HepG2 (cell line): ENCODE results near the gene SMAD3. TPM values are rescaled to one million over a fixed set of nuclear protein-coding genes. Genes with fewer than 3 reads are reported as not detected.

Source experiments
- ATAC-seq: fragments of 200-7000 bp; cut with Tn5 transposase; 3 replicates; pipeline ENCODE4 v1.9.1; 2020; ENCODE audit warnings: mild to moderate bottlenecking, moderate library complexity
- BruUV-seq: library from RNA; stranded (reverse); fragments of 400-500 nt; replicated peaks from 2 replicates; lab custom pipeline; 2021; lab: Mats Ljungman, UMichigan
- CTCF ChIA-PET: fragments of 300-600 bp; formaldehyde crosslinking; extraction: SDS; loops from one replicate; lab custom pipeline; 2021; ENCODE audit warnings: low total read pairs, inconsistent platforms, low intra/inter-chr PET ratio; lab: Yijun Ruan, JAX
- POLR2A ChIA-PET: fragments of 350-600 bp; sonication (Branson Sonifier 250); formaldehyde crosslinking; loops from one replicate; lab custom pipeline; 2020; ENCODE audit warnings: antibody characterized with exemption, inconsistent platforms; lab: Yijun Ruan, JAX
- DNase-seq: peaks from one replicate; pipeline ENCODE4 v3.0.0-alpha.2; 2015; ENCODE audit warnings: low spot score
- FAIRE-seq: peaks from 3 replicates; lab custom pipeline; 2011; peaks lifted over from hg19 to GRCh38; lab: Jason Lieb, UNC
- H2AFZ ChIP-seq: one replicate; pipeline ENCODE4 v1.6.1; 2011; ENCODE audit warnings: low read length, inconsistent platforms
- H3K27ac ChIP-seq: fragments of 300-600 bp; 3 replicates; pipeline ENCODE4 v1.8.0; 2011; ENCODE audit warnings: mixed run types, mild to moderate bottlenecking, mixed read lengths, low read length, inconsistent platforms; ENCODE audit not compliant: insufficient read depth; ENCODE audit errors: extremely low read length
- H3K27me3 ChIP-seq, 2 experiments: fragments of 200-600 bp in 1 of 2; 2 replicates in 1 of 2; 3 replicates in 1 of 2; pipeline versions ENCODE4 v1.6.0 to v1.8.0; 2011; ENCODE audit warnings: low read length in 2 of 2, mild to moderate bottlenecking in 2 of 2, moderate library complexity in 2 of 2, inconsistent platforms in 1 of 2; ENCODE audit not compliant: insufficient read depth in 2 of 2, control insufficient read depth in 1 of 2
- H3K36me3 ChIP-seq, 2 experiments: fragments of 200-600 bp in 1 of 2; replicated peaks in 1 of 2; 2 replicates in 1 of 2; 3 replicates in 1 of 2; pipeline versions ENCODE4 v1.5.1 to v1.8.0; 2011; ENCODE audit warnings: low read length in 2 of 2, inconsistent platforms in 1 of 2; ENCODE audit not compliant: insufficient read depth in 2 of 2, control insufficient read depth in 1 of 2
- H3K4me1 ChIP-seq: 2 replicates; pipeline ENCODE4 v1.5.1; 2012; ENCODE audit warnings: low read length, inconsistent platforms; ENCODE audit not compliant: insufficient read depth
- H3K4me2 ChIP-seq: 2 replicates; pipeline ENCODE4 v1.6.0; 2011; ENCODE audit warnings: low read depth, low read length, inconsistent platforms
- H3K4me3 ChIP-seq, 3 experiments: fragments of 200-600 bp in 1 of 3; sonication (generic), shearing (Covaris generic) in 1 of 3; replicated peaks in 1 of 3; 2 replicates each; pipeline ENCODE4 v1.5.1; 2011 to 2016; ENCODE audit warnings: low read length in 3 of 3, inconsistent platforms in 2 of 3, low read depth in 2 of 3, mild to moderate bottlenecking in 2 of 3, control low read depth in 1 of 3, mixed read lengths in 1 of 3; ENCODE audit not compliant: insufficient read depth in 1 of 3
- H3K79me2 ChIP-seq: one replicate; pipeline ENCODE4 v1.6.1; 2011; ENCODE audit warnings: low read length, inconsistent platforms; ENCODE audit not compliant: insufficient read depth
- H3K9ac ChIP-seq: 2 replicates; pipeline ENCODE4 v1.6.0; 2011; ENCODE audit warnings: mild to moderate bottlenecking, low read depth, low read length, inconsistent platforms; ENCODE audit not compliant: insufficient read depth
- H3K9me3 ChIP-seq: 2 replicates; pipeline ENCODE4 v1.5.1; 2012; ENCODE audit warnings: mild to moderate bottlenecking, low read length
- H4K20me1 ChIP-seq: 2 replicates; pipeline ENCODE4 v1.6.0; 2011; ENCODE audit warnings: inconsistent platforms, mild to moderate bottlenecking, low read length, moderate library complexity; ENCODE audit not compliant: insufficient read depth
- NR2C2 ChIP-seq: sonication (generic); formaldehyde crosslinking; IDR thresholded peaks from 2 replicates; pipeline ENCODE4 v1.4.0; 2020; ENCODE audit warnings: missing genetic modification reagents, mild to moderate bottlenecking, moderate library complexity, borderline replicate concordance
- NR2F6 ChIP-seq, 2 experiments: IDR thresholded peaks; 2 replicates each; pipeline ENCODE4 v1.6.1; 2016; ENCODE audit warnings: antibody characterized with exemption in 1 of 2, mild to moderate bottlenecking in 1 of 2
- ZBTB33 ChIP-seq: sonication (generic); formaldehyde crosslinking; IDR thresholded peaks from 2 replicates; pipeline ENCODE4 v1.4.0; 2020; ENCODE audit warnings: missing genetic modification reagents
- ZNF12 ChIP-seq: sonication (generic); formaldehyde crosslinking; IDR thresholded peaks from 2 replicates; pipeline ENCODE4 v1.5.0; 2020; ENCODE audit warnings: missing genetic modification reagents
- ZNF205 ChIP-seq: IDR thresholded peaks from 2 replicates; pipeline ENCODE4 v1.6.1; 2018; ENCODE audit warnings: missing biosample characterization, missing genetic modification reagents
- ZNF260 ChIP-seq: sonication (generic); formaldehyde crosslinking; IDR thresholded peaks from 2 replicates; pipeline ENCODE4 v1.4.0; 2020; ENCODE audit warnings: missing genetic modification reagents, low read depth, mild to moderate bottlenecking, borderline replicate concordance
- WGBS: methylation state at CpG from one replicate; pipeline ENCODE4 v1.1.6; 2017; ENCODE audit warnings: low lambda C conversion rate; 5-methylcytosine and 5-hydroxymethylcytosine counted together
- in situ Hi-C: cut with HindIII; loops from 2 replicates; pipeline ENCODE4 v1.10.0; 2017; ENCODE audit warnings: low pct_unique_long_range_greater_than_20kb; ENCODE audit not compliant: extremely low pct_ligation_motif_present
- intact Hi-C: fragments of 100-400 bp; cut with micrococcal nuclease; formaldehyde crosslinking; loops from one replicate; pipeline ENCODE4 v1.10.0; 2022; ENCODE audit not compliant: unreplicated experiment
- polyA plus RNA-seq, 8 experiments: library from polyadenylated mRNA; depleted of rRNA in 3 of 8; stranded (reverse) in 7 of 8; unstranded in 1 of 8; fragments of >200 nt; fragmentation: Illumina TruSeq in 4 of 8; extraction: Trizol in 4 of 8; gene quantifications; 2 replicates each; pipeline versions ENCODE4 v1.2.1 to v1.2.3, GENCODE V29; 2011 to 2016; ENCODE audit warnings: low read depth in 4 of 8, missing spikeins in 1 of 8, mixed read lengths in 1 of 8; ENCODE audit not compliant: insufficient read depth in 1 of 8
- total RNA-seq, 5 experiments: library from RNA; depleted of rRNA; stranded (reverse); fragments of >200 nt; fragmentation: Illumina TruSeq; extraction: Trizol; gene quantifications; 2 replicates each; pipeline ENCODE4 v1.2.3, GENCODE V29; 2016; ENCODE audit warnings: low read depth in 1 of 5

SMAD3 gene
- total and polyA plus RNA-seq, 2 of the 13 experiments (the other 11 are each of a cell fraction or from before 2014, with no cell fraction given): 8.6 to 56.3 TPM

GRCh38 chr15:67070150-67070549, 4.7 kb downstream of the SMAD3 start:
- no peak for DNase-seq
- intact Hi-C loops: no loop called here
- Histone ChIP-seq H3K27ac (no peak overlapping the region), H3K9me3 (no peaks in the 10 kb centered on the region), H3K27me3 (no peaks in the 10 kb centered on the region; a peak in 1 of 5 replicates), H2AFZ (no peak overlapping the region), H3K4me1 (peaks cover 77% of the 10 kb centered on the region), H3K4me2 (peak overlapping the region; percentile 32; the same call in 1 of the 2 replicates), H3K9ac (no peak overlapping the region), H3K4me3 (no peak overlapping the region), H4K20me1 (peaks cover 51% of the 10 kb centered on the region), H3K79me2 (peaks cover 87% of the 10 kb centered on the region), H3K36me3 (peaks cover 7 to 13% of the 10 kb centered on the region in 2 experiments)
- POLR2A ChIA-PET: interaction anchor here (1.1 to 2.5 kb wide), 6 partner anchors 9 to 54 kb away, joined by 3 to 8 read pairs (median 4); no protein-coding TSS in a partner anchor
- FAIRE-seq: no peak
- 66% methylated on average over 4 of the region's 5 CpGs for WGBS
- TF ChIP-seq ZBTB33: peak; percentile 65
- no peak for TF ChIP-seq NR2F6 (IDR thresholded peaks at IDR 0.05)
- no peak for TF ChIP-seq NR2F6 (CRISPR knock-in tag; IDR thresholded peaks at IDR 0.05)
- no peak for TF ChIP-seq NR2C2 (CRISPR knock-in tag)
- TF ChIP-seq ZNF205: peak; percentile 95
- CTCF ChIA-PET: no interaction called here
- in situ Hi-C loops: no loop called here
- no peak for ATAC-seq
- no TSS peak for BruUV-seq

- in situ Hi-C loops: no loop called here
- no peak overlapping the region; the same call in 1 of the 2 replicates for H3K4me2 ChIP-seq
- peaks cover 86% of the 10 kb centered on the region for H3K4me1 ChIP-seq
- ATAC-seq (no peak), FAIRE-seq (no peak), DNase-seq (no peak)
- no peak overlapping the region for H3K9ac ChIP-seq
- TF ChIP-seq ZNF12 (CRISPR knock-in tag) (peak; percentile 88), ZNF260 (CRISPR knock-in tag) (no peak)
- ChIA-PET POLR2A (interaction anchor here (1.1 to 2.5 kb wide), 5 partner anchors 22 to 53 kb away, joined by 3 to 8 read pairs (median 4); no protein-coding TSS in a partner anchor), CTCF (no interaction called here)
- peaks cover 94% of the 10 kb centered on the region for H3K79me2 ChIP-seq
- WGBS: 93% methylated on average over 9 of the region's 9 CpGs
- no peaks in the 10 kb centered on the region for H3K9me3 ChIP-seq
- BruUV-seq: no TSS peak
- H3K27ac ChIP-seq: no peak overlapping the region
- peaks cover 52% of the 10 kb centered on the region for H4K20me1 ChIP-seq
- H2AFZ ChIP-seq: no peak overlapping the region
- no peaks in the 10 kb centered on the region; a peak in 1 of 5 replicates for H3K27me3 ChIP-seq
- no peak overlapping the region for H3K4me3 ChIP-seq
- intact Hi-C loops: no loop called here
- peaks cover 11 to 19% of the 10 kb centered on the region in 2 experiments for H3K36me3 ChIP-seq
Measured at GRCh38 chr15:67070892-67071664, 5.7 kb downstream of the SMAD3 start.
